Kidney glomerular epithelial cell (primary cell): ENCODE measurements around the gene CDKN3.
A peak's percentile ranks its signal among the peaks of the same experiment; 100 is the strongest.

ENCODE experiments used
- DNase-seq: peaks from one replicate; lab custom pipeline; 2025; lab: John Stamatoyannopoulos, UW

CDKN3 gene

GRCh38 chr14:54396493-54397335 is at the start of gene CDKN3:
CDKN3 (plus strand) TSS chr14:54397007; CDS start chr14:54397069, 62 bp downstream.
- peak; percentile 99 for DNase-seq

GRCh38 chr14:54347044-54347443 is 49.8 kb upstream of the CDKN3 start:
- no peak for DNase-seq

- DNase-seq = peak; percentile 58
Measured at GRCh38 chr14:54348001-54348611, 48.7 kb upstream of the CDKN3 start.

GRCh38 chr14:54348923-54349620 is 47.7 kb upstream of the CDKN3 start:
- no peak for DNase-seq

- DNase-seq = no peak
Measured at GRCh38 chr14:54349713-54350112, 47.1 kb upstream of the CDKN3 start.

- peak; percentile 30 for DNase-seq
Measured at GRCh38 chr14:54350203-54350602, 46.6 kb upstream of the CDKN3 start.

- no peak for DNase-seq
Measured at GRCh38 chr14:54353266-54353665, 43.5 kb upstream of the CDKN3 start.

GRCh38 chr14:54353694-54354093 is 43.1 kb upstream of the CDKN3 start:
- DNase-seq = no peak

GRCh38 chr14:54354096-54354495 is 42.7 kb upstream of the CDKN3 start:
- DNase-seq = no peak

- no peak for DNase-seq
Measured at GRCh38 chr14:54354968-54355641, 41.7 kb upstream of the CDKN3 start.

- DNase-seq = no peak
Measured at GRCh38 chr14:54355698-54356097, 41.1 kb upstream of the CDKN3 start.

- DNase-seq = no peak
Measured at GRCh38 chr14:54356172-54356571, 40.6 kb upstream of the CDKN3 start.

GRCh38 chr14:54360667-54361066 is 36.1 kb upstream of the CDKN3 start:
- no peak for DNase-seq

- DNase-seq = no peak
Measured at GRCh38 chr14:54362089-54362504, 34.7 kb upstream of the CDKN3 start.

GRCh38 chr14:54362759-54363437 is 33.9 kb upstream of the CDKN3 start:
- DNase-seq = no peak

- peak; percentile 74 for DNase-seq
Measured at GRCh38 chr14:54364555-54365415, 32.0 kb upstream of the CDKN3 start.

- DNase-seq = peak; percentile 84
Measured at GRCh38 chr14:54366736-54367735, 29.8 kb upstream of the CDKN3 start.

- no peak for DNase-seq
Measured at GRCh38 chr14:54368291-54368690, 28.5 kb upstream of the CDKN3 start.

GRCh38 chr14:54369343-54369742 is 27.5 kb upstream of the CDKN3 start:
- DNase-seq = no peak
